HL-60/S4 treated with retinoic acid at 250 ng/mL for 4 days and 3 days (cell line): ENCODE data around the gene MYO5C.

Experiments
- in situ Hi-C: fragments of 300-500 bp; cut with MboI; formaldehyde crosslinking; loops from 2 replicates; pipeline ENCODE4 v1.7.0; 2022; ENCODE audit warnings: low sequenced_read_pairs

MYO5C gene

GRCh38 chr15:52281085-52282035, 14.2 kb downstream of the MYO5C start:
- in situ Hi-C loops: no loop called here

- in situ Hi-C loops: no loop called here
Observed at GRCh38 chr15:52280326-52281084, 15.1 kb downstream of the MYO5C start.

GRCh38 chr15:52278636-52279367, 16.8 kb downstream of the MYO5C start:
- in situ Hi-C loops: no loop called here

- in situ Hi-C loops: no loop called here
Observed at GRCh38 chr15:52278135-52278534, 17.5 kb downstream of the MYO5C start.

GRCh38 chr15:52277575-52277974, 18.0 kb downstream of the MYO5C start:
- in situ Hi-C loops: no loop called here

GRCh38 chr15:52276256-52276770, 19.3 kb downstream of the MYO5C start:
- in situ Hi-C loops: no loop called here

GRCh38 chr15:52263563-52264282, 31.9 kb downstream of the MYO5C start:
- in situ Hi-C loops: no loop called here

- in situ Hi-C loops: no loop called here
Observed at GRCh38 chr15:52262364-52262763, 33.2 kb downstream of the MYO5C start.

- in situ Hi-C loops: no loop called here
Observed at GRCh38 chr15:52261498-52262242, 33.9 kb downstream of the MYO5C start.

- in situ Hi-C loops: no loop called here
Observed at GRCh38 chr15:52261026-52261425, 34.6 kb downstream of the MYO5C start.

- in situ Hi-C loops: loop anchor here (5.0 kb wide), 1 partner anchor 473 kb away; no protein-coding TSS in a partner anchor
Observed at GRCh38 chr15:52259503-52259902, 36.1 kb downstream of the MYO5C start.

GRCh38 chr15:52258461-52258860, 37.1 kb downstream of the MYO5C start:
- in situ Hi-C loops: loop anchor here (5.0 kb wide), 1 partner anchor 474 kb away; no protein-coding TSS in a partner anchor

GRCh38 chr15:52257734-52258062, 37.9 kb downstream of the MYO5C start:
- in situ Hi-C loops: loop anchor here (5.0 kb wide), 1 partner anchor 475 kb away; no protein-coding TSS in a partner anchor

GRCh38 chr15:52256930-52257733, 38.5 kb downstream of the MYO5C start:
- in situ Hi-C loops: loop anchor here (5.0 kb wide), 1 partner anchor 475 kb away; no protein-coding TSS in a partner anchor

- in situ Hi-C loops: loop anchor here (5.0 kb wide), 1 partner anchor 476 kb away; no protein-coding TSS in a partner anchor
Observed at GRCh38 chr15:52256366-52256765, 39.2 kb downstream of the MYO5C start.

GRCh38 chr15:52255935-52256334, 39.7 kb downstream of the MYO5C start:
- in situ Hi-C loops: loop anchor here (5.0 kb wide), 1 partner anchor 476 kb away; no protein-coding TSS in a partner anchor

- in situ Hi-C loops: loop anchor here (5.0 kb wide), 1 partner anchor 477 kb away; no protein-coding TSS in a partner anchor
Observed at GRCh38 chr15:52255008-52255407, 40.6 kb downstream of the MYO5C start.

- in situ Hi-C loops: no loop called here
Observed at GRCh38 chr15:52254391-52254790, 41.2 kb downstream of the MYO5C start.
